ENCODE measurements around the gene CNIH1.

- TF ChIP-seq, protein P1, sequence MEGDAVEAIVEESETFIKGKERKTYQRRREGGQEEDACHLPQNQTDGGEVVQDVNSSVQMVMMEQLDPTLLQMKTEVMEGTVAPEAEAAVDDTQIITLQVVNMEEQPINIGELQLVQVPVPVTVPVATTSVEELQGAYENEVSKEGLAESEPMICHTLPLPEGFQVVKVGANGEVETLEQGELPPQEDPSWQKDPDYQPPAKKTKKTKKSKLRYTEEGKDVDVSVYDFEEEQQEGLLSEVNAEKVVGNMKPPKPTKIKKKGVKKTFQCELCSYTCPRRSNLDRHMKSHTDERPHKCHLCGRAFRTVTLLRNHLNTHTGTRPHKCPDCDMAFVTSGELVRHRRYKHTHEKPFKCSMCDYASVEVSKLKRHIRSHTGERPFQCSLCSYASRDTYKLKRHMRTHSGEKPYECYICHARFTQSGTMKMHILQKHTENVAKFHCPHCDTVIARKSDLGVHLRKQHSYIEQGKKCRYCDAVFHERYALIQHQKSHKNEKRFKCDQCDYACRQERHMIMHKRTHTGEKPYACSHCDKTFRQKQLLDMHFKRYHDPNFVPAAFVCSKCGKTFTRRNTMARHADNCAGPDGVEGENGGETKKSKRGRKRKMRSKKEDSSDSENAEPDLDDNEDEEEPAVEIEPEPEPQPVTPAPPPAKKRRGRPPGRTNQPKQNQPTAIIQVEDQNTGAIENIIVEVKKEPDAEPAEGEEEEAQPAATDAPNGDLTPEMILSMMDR (IDR thresholded peaks at IDR 0.05), result no peak
- TF ChIP-seq POLR2AphosphoS5 (IDR thresholded peaks at IDR 0.05) (no peak), POLR2A (IDR thresholded peaks at IDR 0.05) (no peak), EP300 (IDR thresholded peaks at IDR 0.05) (no peak)
These were observed 46.6 kb upstream of the CNIH1 start for GRCh38 chr14:54487771-54488170.
